Ovary (tissue), 9 donors: ENCODE measurements around the gene NETO2. TPM values are rescaled to one million over a fixed set of nuclear protein-coding genes. Genes with fewer than 3 reads are reported as not detected.
"Not testable (repeated sequence)": the region's sequence is repeated elsewhere in the genome, so short reads cannot be mapped to it uniquely, and the experiment has no call there.

Experiments used
- DNase-seq, 5 donors: peaks; one replicate each; pipeline ENCODE4 v3.0.0-alpha.2; 2019 to 2020
- H3K27ac ChIP-seq, 2 donors: fragments of 200-600 bp; one replicate each; pipeline versions ENCODE4 v1.5.1 to v1.8.0; 2019 to 2022
- H3K27me3 ChIP-seq: fragments of 200-600 bp; one replicate; pipeline ENCODE4 v1.8.0; 2022
- H3K36me3 ChIP-seq: fragments of 200-600 bp; sonication (generic); one replicate; pipeline ENCODE4 v1.5.1; 2019
- H3K4me1 ChIP-seq: one replicate; pipeline ENCODE4 v1.8.1; 2013; ENCODE audit warnings: mild to moderate bottlenecking, moderate library complexity; ENCODE audit not compliant: insufficient read depth
- H3K4me3 ChIP-seq: fragments of 200-600 bp; sonication (generic); one replicate; pipeline ENCODE4 v1.5.1; 2017
- H3K9me3 ChIP-seq, 2 donors: fragments of 200-600 bp in 1 of 2; sonication (generic) in 1 of 2; one replicate each; pipeline versions ENCODE4 v1.5.1 to v1.8.1; 2013 to 2019; ENCODE audit warnings: mild to moderate bottlenecking in 1 of 2, moderate library complexity in 1 of 2
- EP300 ChIP-seq: sonication (generic); formaldehyde crosslinking; IDR thresholded peaks from one replicate; pipeline ENCODE4 v1.6.1; 2017; ENCODE audit warnings: antibody characterized with exemption
- POLR2A ChIP-seq: fragments of 450-650 bp; IDR thresholded peaks from one replicate; pipeline ENCODE4 v1.6.1; 2017; ENCODE audit warnings: antibody characterized with exemption, mild to moderate bottlenecking, moderate library complexity
- WGBS, 3 donors: extraction: QIAGEN DNeasy Blood & Tissue Kit in 1 of 3; methylation state at CpG; one replicate each; pipeline versions ENCODE4 v1.1.5 to v1.1.7; 2013 to 2017; 5-methylcytosine and 5-hydroxymethylcytosine counted together
- intact Hi-C, 4 donors: fragments of 100-400 bp; cut with DNase I; formaldehyde crosslinking; loops; one replicate each; pipeline versions ENCODE4 v1.11.0 to v1.15.1; 2022 to 2023
- polyA plus RNA-seq, 2 donors: library from polyadenylated mRNA; stranded (reverse); fragments of 200-250 nt in 1 of 2; fragments of 350-450 nt in 1 of 2; fragmentation: Illumina TruSeq in 1 of 2; extraction: RNeasy Lipid Tissue Mini Kit (QIAGEN cat#74804) in 1 of 2; gene quantifications; one replicate each; pipeline ENCODE4 v1.2.3, GENCODE V29; 2013 to 2014
- total RNA-seq, 7 donors: library from RNA; depleted of rRNA in 2 of 7; stranded (reverse); fragments of >200 nt in 2 of 7; fragmentation: NEBNext Ultra II Directional in 3 of 7; extraction: Animal tissue kit (Norgen Biotek cat#: 25700) in 3 of 7; gene quantifications; one replicate each; pipeline versions ENCODE4 v1.1.0 to v1.2.4, GENCODE V29; 2016 to 2023
- TF ChIP-seq, protein P1 (sequence below), 3 donors: fragments of 450-650 bp in 2 of 3; fragments of 200-600 bp in 1 of 3; IDR thresholded peaks; one replicate each; pipeline versions ENCODE4 v1.5.1 to v1.8.0; 2016 to 2022; ENCODE audit warnings: antibody characterized with exemption in 3 of 3, mild to moderate bottlenecking in 1 of 3
- donor health status: DM: no; HTN: no; CAD: no; lungs with moderate emphysema.
- donor health status: DM: no; HTN: no; CAD: no.
- donor health status: Bipolar disorder and iron deficiency.
- donor health status: DM: yes; HTN: yes; CAD: no.
- donor health status: DM: no; HTN: no; CAD: no.
- donor health status: DM: yes; HTN: yes; CAD: no.

The NETO2 gene
- total and polyA plus RNA-seq, 9 donors: 0.53 to 6.3 (median 1.8) TPM

DNA sequence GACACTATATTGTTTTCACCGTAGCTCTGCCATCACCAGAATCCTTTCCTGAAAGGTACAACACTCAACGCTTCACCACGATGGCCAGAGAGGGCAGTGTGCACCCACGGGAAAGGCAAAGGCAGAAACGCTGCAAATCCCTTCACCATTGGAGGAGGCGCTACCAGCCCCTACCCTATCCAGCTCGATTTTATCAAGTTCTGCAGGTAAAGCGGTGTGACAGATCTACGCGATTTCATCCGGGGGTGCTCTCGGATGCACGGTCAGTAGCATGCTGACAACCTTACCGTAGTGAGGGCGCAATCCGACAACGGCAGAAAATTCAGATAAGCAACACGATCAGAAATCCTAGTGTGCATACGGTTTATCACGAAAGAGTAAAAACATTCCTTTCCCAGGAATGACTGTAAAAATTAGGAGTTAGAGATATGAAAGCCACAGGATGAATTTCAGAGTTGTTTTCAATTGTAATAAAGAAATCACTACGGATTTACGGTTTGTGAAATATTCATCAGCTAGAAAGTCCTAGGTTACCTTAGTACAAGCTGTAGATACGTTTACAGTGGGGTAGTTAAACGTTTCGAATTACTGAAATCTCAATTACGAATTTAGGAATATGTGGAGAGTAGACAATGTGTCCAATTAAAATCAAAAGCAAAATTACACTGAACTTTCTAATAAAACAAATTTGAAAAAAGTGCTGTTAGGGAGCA, 1.8 kb downstream of the NETO2 start:
- WGBS, 3 donors: 0 to 1% (median 1%) methylated on average over 26 of the region's 26 CpGs
- DNase-seq: peak; percentile 58 to 78 (median 66)
- no peaks in the 10 kb centered on the region for H3K9me3 ChIP-seq
- H3K4me3 ChIP-seq: peak overlapping the region; percentile 25
- no peaks in the 10 kb centered on the region for H3K36me3 ChIP-seq
- no peak overlapping the region for H3K27ac ChIP-seq
- H3K27me3 ChIP-seq: no peaks in the 10 kb centered on the region
- intact Hi-C loops: loop anchor here in 2 of 4 donors (2.0 to 10.0 kb wide), 4 partner anchors 29 to 1015 kb away; partner anchors contain the start of gene ABCC12 (in 2 of the 2)
- TF ChIP-seq EP300 (no peak), POLR2A (no peak)
- TF ChIP-seq, protein P1, sequence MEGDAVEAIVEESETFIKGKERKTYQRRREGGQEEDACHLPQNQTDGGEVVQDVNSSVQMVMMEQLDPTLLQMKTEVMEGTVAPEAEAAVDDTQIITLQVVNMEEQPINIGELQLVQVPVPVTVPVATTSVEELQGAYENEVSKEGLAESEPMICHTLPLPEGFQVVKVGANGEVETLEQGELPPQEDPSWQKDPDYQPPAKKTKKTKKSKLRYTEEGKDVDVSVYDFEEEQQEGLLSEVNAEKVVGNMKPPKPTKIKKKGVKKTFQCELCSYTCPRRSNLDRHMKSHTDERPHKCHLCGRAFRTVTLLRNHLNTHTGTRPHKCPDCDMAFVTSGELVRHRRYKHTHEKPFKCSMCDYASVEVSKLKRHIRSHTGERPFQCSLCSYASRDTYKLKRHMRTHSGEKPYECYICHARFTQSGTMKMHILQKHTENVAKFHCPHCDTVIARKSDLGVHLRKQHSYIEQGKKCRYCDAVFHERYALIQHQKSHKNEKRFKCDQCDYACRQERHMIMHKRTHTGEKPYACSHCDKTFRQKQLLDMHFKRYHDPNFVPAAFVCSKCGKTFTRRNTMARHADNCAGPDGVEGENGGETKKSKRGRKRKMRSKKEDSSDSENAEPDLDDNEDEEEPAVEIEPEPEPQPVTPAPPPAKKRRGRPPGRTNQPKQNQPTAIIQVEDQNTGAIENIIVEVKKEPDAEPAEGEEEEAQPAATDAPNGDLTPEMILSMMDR (IDR thresholded peaks at IDR 0.05): peak; percentile 57 to 61 (median 60)
- H3K4me1 ChIP-seq: peaks cover 1% of the 10 kb centered on the region

DNA sequence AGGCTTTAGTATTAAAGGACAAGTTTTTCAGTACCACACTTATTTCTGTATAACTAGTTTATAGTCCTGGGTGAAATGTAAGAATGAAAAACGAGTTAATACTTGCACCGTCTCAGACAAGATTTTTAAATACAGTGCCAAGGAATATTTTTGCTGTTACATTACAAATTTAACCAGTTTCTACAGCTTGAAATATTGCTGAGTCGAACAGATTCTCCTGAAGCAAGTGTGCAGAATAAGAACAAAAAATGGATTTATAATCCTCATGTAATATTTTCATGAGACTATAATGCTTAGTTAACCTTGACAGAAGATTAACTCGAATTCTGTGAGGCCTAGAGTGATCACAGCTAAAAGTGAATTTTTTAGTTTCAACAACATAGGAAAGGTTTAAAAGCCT, 3.1 kb downstream of the NETO2 start:
- intact Hi-C loops: loop anchor here in 2 of 4 donors (5.0 to 10.0 kb wide), 3 partner anchors 914 to 1017 kb away; partner anchors contain the start of gene ABCC12 (in 2 of the 2)
- 74 to 78% (median 76%) methylated on average over 4 of the region's 4 CpGs for WGBS, 3 donors
- H3K27me3 ChIP-seq: no peaks in the 10 kb centered on the region
- TF ChIP-seq EP300 (no peak), POLR2A (no peak)
- TF ChIP-seq, protein P1 (IDR thresholded peaks at IDR 0.05): no peak
- no peaks in the 10 kb centered on the region for H3K9me3 ChIP-seq
- no peak for DNase-seq
- H3K4me3 ChIP-seq: no peak overlapping the region
- H3K27ac ChIP-seq: no peak overlapping the region
- peaks cover 1% of the 10 kb centered on the region for H3K4me1 ChIP-seq
- H3K36me3 ChIP-seq: no peaks in the 10 kb centered on the region

DNA sequence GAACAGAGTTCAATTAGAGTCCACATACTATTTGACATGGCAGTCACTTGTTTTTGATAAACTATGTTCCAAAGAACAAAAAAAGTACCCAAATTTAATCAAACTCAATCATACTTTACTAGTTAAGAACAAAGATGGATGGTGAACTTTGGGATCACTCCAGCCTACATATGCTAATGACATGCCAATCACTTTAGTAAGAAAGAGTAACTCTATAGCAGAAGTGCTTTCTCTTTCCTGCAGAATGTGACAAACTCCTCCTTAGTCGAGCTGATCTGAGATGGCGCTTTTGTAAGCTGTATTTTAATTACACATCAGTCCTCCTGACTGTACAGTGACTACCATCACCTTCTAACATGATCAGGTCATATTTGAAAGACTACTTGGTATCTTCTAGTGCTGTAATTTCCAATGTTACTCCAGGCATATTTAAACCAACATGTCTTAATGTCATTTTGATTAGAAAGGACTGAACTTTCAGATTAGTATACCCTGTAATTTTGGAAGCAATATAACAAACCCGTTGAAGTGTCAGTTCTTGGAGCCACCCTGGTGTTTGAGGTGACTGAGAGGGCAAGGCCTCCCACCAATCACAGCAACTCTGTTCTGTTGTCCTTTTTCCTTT, 4.1 kb downstream of the NETO2 start:
- no peak for DNase-seq
- H3K36me3 ChIP-seq: no peaks in the 10 kb centered on the region
- no peak overlapping the region for H3K27ac ChIP-seq
- intact Hi-C loops: loop anchor here in 3 of 4 donors (5.0 to 10.0 kb wide), 3 partner anchors 915 to 1018 kb away; partner anchors contain the start of gene ABCC12 (in 3 of the 3)
- 76 to 80% (median 79%) methylated on average over 3 of the region's 3 CpGs for WGBS, 3 donors
- H3K4me1 ChIP-seq: peaks cover 1% of the 10 kb centered on the region
- H3K4me3 ChIP-seq: no peak overlapping the region
- TF ChIP-seq, protein P1 (IDR thresholded peaks at IDR 0.05): no peak
- TF ChIP-seq EP300 (no peak), POLR2A (no peak)
- no peaks in the 10 kb centered on the region for H3K27me3 ChIP-seq
- no peaks in the 10 kb centered on the region for H3K9me3 ChIP-seq

DNA sequence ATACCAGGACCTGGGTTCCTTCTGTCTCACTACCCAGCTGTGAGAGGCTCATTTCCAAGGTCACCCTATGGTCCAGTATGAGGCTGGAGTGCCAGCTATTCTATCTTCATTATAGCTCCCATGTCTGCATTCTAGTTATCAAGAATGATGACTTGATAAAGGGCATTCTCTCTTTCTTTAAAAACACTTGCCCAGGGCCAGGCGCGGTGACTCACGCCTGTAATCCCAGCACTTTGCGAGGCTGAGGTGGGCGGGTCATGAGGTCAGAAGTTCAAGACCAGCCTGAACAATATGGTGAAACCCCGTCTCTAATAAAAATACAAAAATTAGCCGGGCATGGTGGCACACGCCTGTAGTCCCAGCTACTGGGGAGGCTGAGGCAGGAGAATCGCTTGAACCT, 5.8 kb downstream of the NETO2 start:
- intact Hi-C loops: loop anchor here in 1 of 4 donors (10.0 kb wide), 1 partner anchor 1017 kb away; the partner anchor contains the start of gene ABCC12

More for the DNA sequence above, 5.8 kb downstream of the NETO2 start:
- not testable (repeated sequence) for H3K36me3 ChIP-seq, H3K9me3 ChIP-seq, H3K4me1 ChIP-seq, H3K27ac ChIP-seq, H3K4me3 ChIP-seq, DNase-seq, H3K27me3 ChIP-seq
- 88 to 93% (median 92%) methylated on average over 9 of the region's 9 CpGs for WGBS, 3 donors
